CD4-positive, alpha-beta T cell treated with Interferon gamma for 1 hour (primary cell): ENCODE results near the gene C1QTNF3.
"Not testable (repeated sequence)": the region's sequence is repeated elsewhere in the genome, so short reads cannot be mapped to it uniquely, and the experiment has no call there.

Experiments
- DNase-seq: peaks from one replicate; pipeline ENCODE4 v3.0.0-alpha.2; 2020

C1QTNF3 gene

GRCh38 chr5:34047774-34048572 lies 5.0 kb upstream of the C1QTNF3 start:
- DNase-seq = no peak

DNA sequence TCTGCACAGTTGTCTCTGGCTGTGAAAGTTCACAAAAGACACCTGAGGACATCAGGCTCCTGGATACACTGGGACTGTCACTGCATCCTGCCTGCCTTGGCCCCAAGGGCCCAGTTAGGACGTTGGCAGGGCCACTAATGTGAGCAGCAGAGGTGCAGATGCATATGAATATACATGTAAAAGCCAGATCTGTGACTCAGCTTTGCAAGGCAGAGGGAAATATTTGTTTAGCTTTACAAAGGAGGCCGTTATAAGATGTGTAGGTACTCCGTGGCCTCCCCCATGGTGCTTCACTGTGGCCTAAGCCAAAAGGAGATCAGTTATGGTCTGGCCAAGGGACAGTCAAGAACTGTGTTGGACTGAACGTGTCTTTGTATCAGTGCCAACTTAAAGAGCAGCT lies 4.1 kb upstream of the C1QTNF3 start:
- no peak for DNase-seq

GRCh38 chr5:34045996-34046395 lies 3.0 kb upstream of the C1QTNF3 start:
- DNase-seq = no peak

DNA sequence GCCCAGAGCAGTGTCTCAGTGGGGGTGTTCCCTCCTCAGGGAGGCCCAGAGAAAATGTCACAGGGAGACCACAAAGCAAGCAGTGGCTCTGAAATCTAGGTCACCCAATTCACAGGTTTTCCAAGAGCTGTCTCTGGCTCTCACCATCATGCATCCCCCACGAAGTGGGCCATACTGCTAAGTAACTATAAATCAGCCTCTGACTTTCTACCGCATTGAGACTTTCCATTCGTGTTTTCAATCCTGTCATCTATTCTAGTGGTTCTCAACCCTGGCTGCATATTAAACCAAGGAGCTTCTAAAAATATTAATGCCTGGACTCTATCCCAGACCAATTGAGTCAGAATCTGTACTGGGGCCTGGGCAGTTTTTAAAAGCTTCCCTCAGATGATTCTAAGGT lies 2.0 kb upstream of the C1QTNF3 start:
- peak; percentile 2 for DNase-seq

DNA sequence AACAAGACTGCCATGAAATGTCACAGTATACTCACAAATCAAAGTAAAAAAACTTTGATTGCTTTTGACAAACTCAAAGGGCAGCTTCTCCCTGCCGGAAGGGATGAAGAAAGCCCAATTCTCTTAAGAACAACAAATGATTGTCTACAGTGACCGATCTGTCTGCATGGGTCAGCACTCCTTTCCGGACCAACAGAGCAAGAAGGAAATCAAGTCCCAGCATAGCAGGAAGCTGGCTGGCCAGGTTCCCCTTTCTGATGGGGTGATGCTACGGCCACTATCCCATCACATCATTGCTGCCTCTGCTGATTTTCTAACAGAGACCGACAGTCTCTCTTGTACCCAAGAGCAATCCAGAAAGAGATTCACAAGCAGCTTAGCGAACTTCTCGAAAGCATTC lies 692 bp downstream of the C1QTNF3 start:
- DNase-seq = peak; percentile 2

DNA sequence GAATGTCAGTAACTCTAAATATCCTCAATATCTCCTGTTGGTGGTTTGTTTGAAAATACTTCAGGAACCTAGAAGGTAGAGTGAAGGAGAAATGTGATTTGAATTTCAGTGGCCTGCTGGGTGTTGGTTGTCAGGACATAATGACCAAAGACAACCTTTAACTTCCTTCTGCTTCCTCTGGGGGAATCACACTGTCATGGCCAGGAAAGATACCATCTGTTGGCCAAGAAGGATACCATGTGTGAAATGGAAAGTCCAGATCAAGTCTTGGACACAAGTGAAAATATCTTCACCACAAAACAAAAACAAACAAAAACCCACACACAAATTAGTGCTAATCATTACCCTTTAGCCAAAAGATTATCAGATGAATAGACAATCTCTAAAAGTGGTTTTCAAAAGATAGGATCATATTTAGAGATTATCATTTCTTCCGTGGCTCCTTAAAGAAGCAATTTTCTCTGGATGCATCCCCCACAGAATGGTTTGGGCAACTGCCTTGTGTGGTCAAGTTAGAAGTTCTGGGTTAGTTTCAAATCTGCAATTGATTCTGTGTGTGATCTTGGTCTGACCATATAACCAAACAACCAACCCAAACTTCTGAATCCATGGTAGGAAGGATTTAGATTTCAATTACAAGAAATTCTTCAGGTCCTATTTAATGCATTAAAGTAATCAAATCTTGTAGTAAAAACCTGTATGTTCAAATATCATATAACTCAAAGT lies 1.6 kb downstream of the C1QTNF3 start:
- DNase-seq = no peak

- DNase-seq = no peak
Measured at GRCh38 chr5:34040472-34040871, 2.5 kb downstream of the C1QTNF3 start.

DNA sequence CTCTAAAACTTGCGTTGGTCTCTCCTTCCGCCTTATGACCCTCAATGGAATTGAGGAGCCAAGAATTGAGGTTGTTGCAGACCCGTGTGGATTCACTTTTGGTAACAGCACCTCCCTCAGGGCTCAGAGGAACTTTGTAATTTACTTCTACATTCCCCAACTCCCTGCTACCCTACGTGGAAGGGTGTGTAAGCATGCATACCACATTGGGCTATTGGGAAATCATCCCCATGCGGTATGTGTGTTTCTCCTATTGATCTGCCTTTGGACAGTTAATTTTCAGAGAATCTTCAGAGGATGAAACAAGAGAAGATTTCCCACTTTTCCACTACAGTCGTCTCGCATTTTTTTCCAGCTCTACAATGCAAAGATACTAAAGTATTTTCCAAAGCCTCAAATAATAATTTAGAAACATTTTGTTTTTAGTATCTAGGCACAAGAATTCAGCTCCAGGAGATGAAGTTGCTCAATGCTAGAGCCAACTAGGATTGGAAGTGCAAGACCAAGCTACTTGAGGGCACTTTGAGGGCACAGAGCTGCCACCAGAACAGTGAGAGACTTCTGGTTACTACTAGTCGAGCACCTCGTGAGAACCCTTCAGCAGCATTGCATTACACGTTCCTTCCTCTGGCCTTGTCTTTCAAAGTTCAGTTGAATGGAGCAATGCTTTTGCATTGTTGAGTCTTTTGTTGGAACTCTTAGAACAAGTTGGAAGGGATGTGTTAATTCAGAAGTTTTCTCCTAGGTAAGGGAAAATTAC lies 3.4 kb downstream of the C1QTNF3 start:
- DNase-seq = no peak

DNA sequence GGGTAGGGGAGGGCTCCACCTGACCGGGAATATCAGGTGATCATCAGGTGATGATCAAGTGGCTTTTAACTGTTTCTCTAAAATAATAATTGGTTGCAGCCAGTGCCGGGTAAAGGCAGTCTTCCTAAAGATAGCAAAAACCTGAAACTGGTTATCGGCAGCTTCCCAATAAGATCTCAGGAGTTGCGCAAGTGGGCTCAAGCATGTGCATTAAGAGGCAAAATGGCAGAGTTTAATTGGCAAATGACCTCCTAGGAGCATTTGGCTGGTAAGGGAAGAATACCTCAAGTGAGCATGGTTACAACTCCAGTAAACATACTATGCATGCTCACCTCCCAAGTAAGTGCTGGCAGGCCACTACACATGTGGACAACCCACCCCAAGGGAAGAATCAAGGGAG lies 4.2 kb downstream of the C1QTNF3 start:
- DNase-seq = no peak

DNA sequence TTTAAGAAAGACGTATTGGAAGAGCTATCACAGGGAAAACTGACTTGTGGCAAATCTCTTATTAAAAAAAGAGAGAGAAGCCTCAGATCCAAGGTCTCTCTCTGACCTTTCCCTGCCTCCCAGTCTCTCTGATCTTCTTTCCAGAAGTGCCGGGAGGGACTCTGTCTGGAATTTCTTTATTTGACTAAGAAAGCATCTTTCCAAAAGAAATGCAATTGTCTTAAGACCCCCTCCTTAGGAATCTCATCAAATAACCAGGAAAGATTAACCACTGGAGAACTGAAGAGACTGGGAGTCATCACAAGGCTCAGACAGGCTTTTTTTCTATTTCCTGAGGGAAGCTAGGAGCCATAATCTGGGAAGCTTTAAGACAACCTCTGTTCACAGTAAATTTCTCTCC lies 4.6 kb downstream of the C1QTNF3 start:
- no peak for DNase-seq

- no peak for DNase-seq
Measured at GRCh38 chr5:34037726-34038125, 5.3 kb downstream of the C1QTNF3 start.

DNA sequence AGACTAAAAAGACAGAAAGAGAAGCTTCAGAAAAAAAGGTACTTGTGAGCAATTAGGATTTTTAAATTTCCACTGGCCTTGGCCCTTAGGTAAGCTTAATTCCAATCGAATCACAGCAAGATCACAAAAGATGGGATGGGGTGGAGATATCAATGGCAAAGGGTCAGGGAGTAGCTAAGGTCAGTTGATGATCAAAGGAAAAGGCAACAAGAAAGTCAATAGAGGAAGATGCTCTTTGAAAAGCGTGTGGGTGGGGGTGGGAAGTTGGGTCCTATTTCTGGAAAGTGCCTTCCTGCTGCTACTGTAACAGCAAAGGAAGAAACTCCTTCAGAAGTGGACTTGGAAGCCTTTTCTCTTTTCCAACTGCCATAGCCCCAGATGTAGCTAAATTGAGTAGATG lies 7.3 kb downstream of the C1QTNF3 start:
- DNase-seq = no peak

DNA sequence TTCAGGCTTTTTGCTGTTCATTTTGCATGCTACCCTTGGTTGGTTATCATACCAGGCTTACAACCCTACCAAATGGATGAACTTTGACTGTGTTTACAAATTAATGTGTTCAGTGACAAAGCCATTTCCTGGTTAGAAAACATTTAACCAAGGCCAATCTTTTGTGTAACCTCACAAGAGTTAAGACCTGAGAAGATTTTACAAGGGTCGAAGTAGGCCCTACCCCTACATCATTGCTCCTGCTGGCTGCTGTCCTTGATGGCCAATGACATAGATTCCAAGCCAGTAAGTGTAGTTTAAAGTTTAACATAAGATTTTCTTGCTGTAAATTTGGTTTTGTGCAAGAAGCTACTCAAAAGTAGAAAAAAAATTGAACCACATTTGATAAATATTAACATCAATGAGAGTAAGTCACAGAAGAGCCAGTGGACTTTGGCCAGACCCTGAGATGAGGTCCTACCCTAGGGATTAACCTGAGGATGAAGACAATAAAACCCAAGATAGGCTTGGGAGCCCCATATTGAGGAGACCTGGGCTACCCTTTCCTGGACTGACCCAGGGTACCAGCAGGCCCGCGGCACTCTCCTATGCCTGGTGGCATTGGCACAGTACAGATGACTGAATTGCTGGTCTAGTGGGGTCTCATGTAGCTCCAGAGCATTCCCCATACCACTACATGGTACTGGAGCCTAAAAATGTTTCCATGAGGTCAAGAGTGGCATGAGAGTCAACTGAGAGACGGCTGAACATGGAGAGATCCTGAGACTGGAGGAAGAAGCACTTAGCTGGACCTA lies 8.3 kb downstream of the C1QTNF3 start:
- DNase-seq = no peak

- no peak for DNase-seq
Measured at GRCh38 chr5:34031966-34032365, 11.0 kb downstream of the C1QTNF3 start.

DNA sequence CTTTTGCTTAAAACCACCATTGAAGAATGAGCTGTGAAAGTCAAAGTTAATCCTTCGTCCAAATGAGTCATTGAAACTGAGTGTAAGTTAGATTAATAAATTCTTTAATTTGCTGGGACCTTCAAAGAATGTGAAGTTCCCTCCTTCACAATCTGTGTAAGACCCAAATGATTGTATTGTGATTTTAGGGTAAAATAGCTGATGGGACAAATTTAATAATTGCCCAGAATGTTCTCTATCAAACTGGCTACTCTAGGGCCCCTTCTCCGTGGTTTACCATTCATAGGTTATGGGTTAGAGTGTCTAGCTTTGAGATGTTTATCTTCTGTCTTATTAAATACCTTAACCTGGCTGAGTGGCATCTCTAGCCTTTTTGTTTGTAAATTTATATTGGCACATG lies 11.9 kb downstream of the C1QTNF3 start:
- DNase-seq = no peak

- not testable (repeated sequence) for DNase-seq
Measured at GRCh38 chr5:34030585-34030984, 12.4 kb downstream of the C1QTNF3 start.

GRCh38 chr5:34030048-34030447 lies 13.0 kb downstream of the C1QTNF3 start:
- no peak for DNase-seq

- no peak for DNase-seq
Measured at GRCh38 chr5:34028349-34028748, 14.7 kb downstream of the C1QTNF3 start.

GRCh38 chr5:34026089-34026761 lies 16.8 kb downstream of the C1QTNF3 start:
- no peak for DNase-seq

- no peak for DNase-seq
Measured at GRCh38 chr5:34022121-34022705, 20.8 kb downstream of the C1QTNF3 start.

DNA sequence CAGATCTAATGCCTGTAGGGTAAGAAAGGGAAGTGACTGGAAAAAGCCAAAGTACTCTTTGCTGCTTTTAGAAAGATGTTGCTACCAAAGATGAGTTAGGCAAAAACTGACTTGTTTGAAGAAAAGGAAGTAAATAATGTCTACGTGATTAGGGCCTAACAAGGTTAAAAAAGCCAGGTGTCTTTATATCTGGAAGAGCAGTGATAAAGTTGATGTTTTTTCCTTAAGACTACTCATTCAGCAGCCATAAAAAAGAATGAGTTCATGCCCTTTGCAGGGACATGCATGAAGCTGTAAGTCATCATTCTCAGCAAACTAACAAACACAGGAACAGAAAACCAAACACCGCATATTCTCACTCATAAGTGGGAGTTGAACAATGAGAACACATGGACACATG lies 21.7 kb downstream of the C1QTNF3 start:
- no peak for DNase-seq

DNA sequence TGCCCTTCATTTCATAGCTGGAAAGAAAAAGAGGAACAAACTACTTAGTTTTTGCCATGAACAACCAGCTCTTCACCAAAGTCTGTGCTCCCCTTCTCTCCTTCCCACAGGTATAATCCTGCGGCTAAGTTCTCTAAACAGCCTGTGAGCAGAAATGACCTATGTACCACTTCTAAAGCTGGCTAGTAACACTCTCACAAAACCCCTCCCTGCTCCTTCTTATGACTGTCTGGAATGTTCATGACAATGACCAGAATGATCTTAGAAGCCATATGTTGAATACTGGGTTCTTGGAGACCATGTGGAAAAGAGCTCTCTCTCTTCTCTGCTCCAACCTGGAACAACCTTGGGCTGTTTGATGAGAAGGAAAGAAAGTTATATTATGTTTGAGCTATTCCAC lies 22.3 kb downstream of the C1QTNF3 start:
- no peak for DNase-seq
